Activated CD4-positive, alpha-beta T cell treated with anti-CD3 and anti-CD28 coated beads for 36 hours (primary cell): ENCODE results near the gene SVOP. TPM values are rescaled to one million over a fixed set of nuclear protein-coding genes. Genes with fewer than 3 reads are reported as not detected.

ENCODE experiments used
- ATAC-seq: fragments of 200-7000 bp; cut with Tn5 transposase; one replicate; pipeline ENCODE4 v1.10.0; 2021; ENCODE audit warnings: mild to moderate bottlenecking, moderate library complexity
- CTCF ChIA-PET: fragments of 350-600 bp; sonication (Branson Sonifier 250); formaldehyde crosslinking; loops from one replicate; lab custom pipeline; 2021; ENCODE audit warnings: antibody characterized with exemption; lab: Charles Lee
- POLR2A ChIA-PET: fragments of 350-600 bp; sonication (Branson Sonifier 250); formaldehyde crosslinking; loops from one replicate; lab custom pipeline; 2021; ENCODE audit warnings: antibody characterized with exemption, inconsistent platforms; lab: Charles Lee
- DNase-seq: peaks from one replicate; pipeline ENCODE4 v3.0.0-alpha.2; 2020
- H3K27ac Mint-ChIP-seq: one replicate; pipeline ENCODE4 v1.8.0; 2021; ENCODE audit warnings: mixed read lengths
- H3K27me3 Mint-ChIP-seq: one replicate; pipeline ENCODE4 v1.8.0; 2021; ENCODE audit warnings: mixed read lengths
- H3K36me3 Mint-ChIP-seq: one replicate; pipeline ENCODE4 v1.8.0; 2021; ENCODE audit warnings: low read depth, mixed read lengths
- H3K4me1 Mint-ChIP-seq: one replicate; pipeline ENCODE4 v1.8.0; 2021; ENCODE audit warnings: mixed read lengths
- H3K4me3 Mint-ChIP-seq: one replicate; pipeline ENCODE4 v1.8.0; 2021; ENCODE audit warnings: mild to moderate bottlenecking, moderate library complexity, mixed read lengths
- H3K9me3 Mint-ChIP-seq: one replicate; pipeline ENCODE4 v1.8.0; 2021; ENCODE audit warnings: low read depth, mixed read lengths
- intact Hi-C, 2 experiments: fragments of 100-400 bp; cut with DNase I in 1 of 2; cut with micrococcal nuclease in 1 of 2; formaldehyde crosslinking; loops; one replicate each; pipeline versions ENCODE4 v1.14.2 to v1.15.1; 2022 to 2024; cut with DNase I, micrococcal nuclease
- total RNA-seq, 2 experiments: library from RNA; stranded (reverse); gene quantifications; one replicate each; pipeline ENCODE4 v1.2.3, GENCODE V29; 2021

The SVOP gene
- total RNA-seq, 2 experiments from 2014 or later = not detected

GRCh38 chr12:108950991-108951739, 69.7 kb downstream of the SVOP start:
- POLR2A ChIA-PET = no interaction called here
- no peak overlapping the region for H3K27ac Mint-ChIP-seq
- ATAC-seq = peak; percentile 84

GRCh38 chr12:108949976-108950375, 70.9 kb downstream of the SVOP start:
- no peaks in the 10 kb centered on the region for H3K36me3 Mint-ChIP-seq
- DNase-seq (no peak), ATAC-seq (no peak)
- CTCF ChIA-PET = interaction anchor here (0.6 to 3.6 kb wide), 15 partner anchors 7 to 1342 kb away, joined by 3 to 19 read pairs (median 4); partner anchors contain the start of genes DAO and SVOP
- H3K27ac Mint-ChIP-seq = no peak overlapping the region
- H3K27me3 Mint-ChIP-seq = peaks cover 8% of the 10 kb centered on the region
- POLR2A ChIA-PET = interaction anchor here (0.6 kb wide), 1 partner anchor 465 kb away, joined by 4 read pairs; no protein-coding TSS in a partner anchor
- intact Hi-C loops = loop anchor here (2.0 to 10.0 kb wide), 6 partner anchors 65 to 387 kb away; partner anchors contain the start of genes ISCU (in 2 of the 2), ALKBH2 (in 1 of the 2) and SART3 (in 1 of the 2)
- H3K9me3 Mint-ChIP-seq = peaks cover 7% of the 10 kb centered on the region
- H3K4me3 Mint-ChIP-seq = no peak overlapping the region
- peaks cover 2% of the 10 kb centered on the region for H3K4me1 Mint-ChIP-seq

More at GRCh38 chr12:108950991-108951739, 69.7 kb downstream of the SVOP start:
- H3K9me3 Mint-ChIP-seq = peaks cover 7% of the 10 kb centered on the region
- CTCF ChIA-PET = interaction anchor here (0.6 to 3.6 kb wide), 29 partner anchors 9 to 443 kb away, joined by 3 to 19 read pairs (median 4); partner anchors contain the start of gene DAO
- no peak overlapping the region for H3K4me3 Mint-ChIP-seq
- peaks cover 8% of the 10 kb centered on the region for H3K27me3 Mint-ChIP-seq
- no peaks in the 10 kb centered on the region for H3K36me3 Mint-ChIP-seq
- intact Hi-C loops = loop anchor here (1.0 to 10.0 kb wide), 10 partner anchors 66 to 388 kb away; partner anchors contain the start of genes ALKBH2 (in 2 of the 2), ISCU (in 2 of the 2) and SART3 (in 1 of the 2)
- peak; percentile 83 for DNase-seq
- H3K4me1 Mint-ChIP-seq = peaks cover 2% of the 10 kb centered on the region

- Mint-ChIP-seq H3K4me3 (no peak overlapping the region), H3K9me3 (peaks cover 7% of the 10 kb centered on the region), H3K4me1 (peaks cover 2% of the 10 kb centered on the region), H3K27ac (no peak overlapping the region), H3K27me3 (peaks cover 8% of the 10 kb centered on the region), H3K36me3 (no peaks in the 10 kb centered on the region)
- intact Hi-C loops = no loop called here
- ChIA-PET POLR2A (no interaction called here), CTCF (interaction anchor here (1.1 to 3.6 kb wide), 4 partner anchors 18 to 65 kb away, joined by 3 to 19 read pairs (median 4); no protein-coding TSS in a partner anchor)
- DNase-seq (no peak), ATAC-seq (no peak)
Observed at GRCh38 chr12:108948367-108948766, 72.5 kb downstream of the SVOP start.

- CTCF ChIA-PET = interaction anchor here (0.6 kb wide), 1 partner anchor 992 kb away, joined by 3 read pairs; no protein-coding TSS in a partner anchor
- Mint-ChIP-seq H3K27ac (no peak overlapping the region), H3K9me3 (peaks cover 7% of the 10 kb centered on the region), H3K36me3 (no peaks in the 10 kb centered on the region), H3K4me3 (no peak overlapping the region), H3K27me3 (peaks cover 8% of the 10 kb centered on the region), H3K4me1 (peaks cover 2% of the 10 kb centered on the region)
- no peak for ATAC-seq
- no peak for DNase-seq
- intact Hi-C loops = no loop called here
- POLR2A ChIA-PET = no interaction called here
Observed at GRCh38 chr12:108947097-108947496, 73.8 kb downstream of the SVOP start.

GRCh38 chr12:108940138-108940537, 80.7 kb downstream of the SVOP start:
- intact Hi-C loops = no loop called here
- Mint-ChIP-seq H3K27me3 (no peaks in the 10 kb centered on the region), H3K36me3 (no peaks in the 10 kb centered on the region), H3K9me3 (no peaks in the 10 kb centered on the region), H3K4me1 (no peaks in the 10 kb centered on the region), H3K27ac (no peak overlapping the region), H3K4me3 (no peak overlapping the region)
- ATAC-seq (no peak), DNase-seq (no peak)
- CTCF ChIA-PET = interaction anchor here (1.5 kb wide), 2 partner anchors 10 to 56 kb away, joined by 3 to 8 read pairs; no protein-coding TSS in a partner anchor
- POLR2A ChIA-PET = interaction anchor here (0.7 kb wide), 1 partner anchor 126 kb away, joined by 3 read pairs; no protein-coding TSS in a partner anchor

- ATAC-seq (peak; percentile 99), DNase-seq (peak; percentile 26)
- Mint-ChIP-seq H3K27ac (no peak overlapping the region), H3K36me3 (no peaks in the 10 kb centered on the region), H3K4me1 (no peaks in the 10 kb centered on the region), H3K9me3 (no peaks in the 10 kb centered on the region), H3K27me3 (no peaks in the 10 kb centered on the region), H3K4me3 (no peak overlapping the region)
- ChIA-PET CTCF (interaction anchor here (0.7 to 1.5 kb wide), 3 partner anchors 11 to 153 kb away, joined by 3 to 8 read pairs (median 3); partner anchors contain the start of gene ALKBH2), POLR2A (interaction anchor here (0.7 kb wide), 1 partner anchor 125 kb away, joined by 3 read pairs; no protein-coding TSS in a partner anchor)
- intact Hi-C loops = no loop called here
Observed at GRCh38 chr12:108939594-108939993, 81.3 kb downstream of the SVOP start.

- CTCF ChIA-PET = no interaction called here
- no peak overlapping the region for H3K27ac Mint-ChIP-seq
- DNase-seq = no peak
- no peak overlapping the region for H3K4me3 Mint-ChIP-seq
- POLR2A ChIA-PET = no interaction called here
- intact Hi-C loops = no loop called here
- H3K36me3 Mint-ChIP-seq = no peaks in the 10 kb centered on the region
- H3K9me3 Mint-ChIP-seq = no peaks in the 10 kb centered on the region
- H3K4me1 Mint-ChIP-seq = no peaks in the 10 kb centered on the region
- no peak for ATAC-seq
- no peaks in the 10 kb centered on the region for H3K27me3 Mint-ChIP-seq
Observed at GRCh38 chr12:108938247-108938924, 82.5 kb downstream of the SVOP start.

GRCh38 chr12:108935159-108935763, 85.6 kb downstream of the SVOP start:
- H3K4me1 Mint-ChIP-seq = no peaks in the 10 kb centered on the region
- no peak for ATAC-seq
- H3K9me3 Mint-ChIP-seq = no peaks in the 10 kb centered on the region
- H3K4me3 Mint-ChIP-seq = no peak overlapping the region
- intact Hi-C loops = no loop called here
- H3K27ac Mint-ChIP-seq = no peak overlapping the region
- CTCF ChIA-PET = interaction anchor here (0.7 kb wide), 1 partner anchor 20 kb away, joined by 3 read pairs; no protein-coding TSS in a partner anchor
- DNase-seq = no peak
- POLR2A ChIA-PET = no interaction called here
- no peaks in the 10 kb centered on the region for H3K36me3 Mint-ChIP-seq
- no peaks in the 10 kb centered on the region for H3K27me3 Mint-ChIP-seq

GRCh38 chr12:108933949-108934348, 86.9 kb downstream of the SVOP start:
- POLR2A ChIA-PET = no interaction called here
- intact Hi-C loops = no loop called here
- CTCF ChIA-PET = interaction anchor here (0.6 to 1.0 kb wide), 3 partner anchors 9 to 253 kb away, joined by 3 read pairs; no protein-coding TSS in a partner anchor

GRCh38 chr12:108930756-108931155, 90.1 kb downstream of the SVOP start:
- ChIA-PET POLR2A (no interaction called here), CTCF (no interaction called here)
- ATAC-seq (no peak), DNase-seq (no peak)
- Mint-ChIP-seq H3K4me1 (no peaks in the 10 kb centered on the region), H3K27me3 (peaks cover 2% of the 10 kb centered on the region), H3K36me3 (no peaks in the 10 kb centered on the region), H3K9me3 (no peaks in the 10 kb centered on the region), H3K27ac (no peak overlapping the region), H3K4me3 (no peak overlapping the region)
- intact Hi-C loops = no loop called here

More at GRCh38 chr12:108933949-108934348, 86.9 kb downstream of the SVOP start:
- no peak overlapping the region for H3K4me3 Mint-ChIP-seq
- H3K4me1 Mint-ChIP-seq = no peaks in the 10 kb centered on the region
- DNase-seq (no peak), ATAC-seq (no peak)
- H3K27me3 Mint-ChIP-seq = no peaks in the 10 kb centered on the region
- no peaks in the 10 kb centered on the region for H3K9me3 Mint-ChIP-seq
- no peak overlapping the region for H3K27ac Mint-ChIP-seq
- H3K36me3 Mint-ChIP-seq = no peaks in the 10 kb centered on the region

- intact Hi-C loops = no loop called here
- Mint-ChIP-seq H3K4me3 (no peak overlapping the region), H3K4me1 (no peaks in the 10 kb centered on the region), H3K27ac (no peak overlapping the region), H3K9me3 (peaks cover 2% of the 10 kb centered on the region), H3K36me3 (no peaks in the 10 kb centered on the region), H3K27me3 (peaks cover 2% of the 10 kb centered on the region)
- ATAC-seq (no peak), DNase-seq (no peak)
- ChIA-PET CTCF (no interaction called here), POLR2A (interaction anchor here (0.6 kb wide), 1 partner anchor 17 kb away, joined by 3 read pairs; no protein-coding TSS in a partner anchor)
Observed at GRCh38 chr12:108930155-108930554, 90.7 kb downstream of the SVOP start.
